Measurements from ENCODE around the gene COPB2.

The COPB2 gene

DNA sequence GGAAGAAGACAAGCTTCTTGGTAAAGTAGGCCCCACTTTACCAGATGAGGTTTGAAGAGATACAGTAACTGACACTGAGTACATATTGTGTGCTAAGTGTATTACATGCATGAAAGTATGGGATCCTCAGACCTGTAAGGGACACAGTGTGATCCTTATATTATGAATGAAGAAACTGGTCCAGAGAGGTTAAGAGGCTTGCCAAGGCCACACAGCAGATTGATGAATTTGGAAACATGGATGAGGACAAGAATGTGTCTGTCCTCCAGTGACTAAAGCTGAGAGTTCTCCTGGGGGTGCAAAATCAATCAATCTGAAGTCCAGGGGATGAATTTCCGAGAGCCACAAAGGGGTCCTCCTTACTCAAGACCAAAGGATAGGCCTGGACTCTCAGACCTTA is 77.0 kb downstream of the COPB2 start:
- TF ChIP-seq ZFX (IDR thresholded peaks at IDR 0.05; ENCODE audit: borderline replicate concordance): no peak
- TF ChIP-seq, protein P1, sequence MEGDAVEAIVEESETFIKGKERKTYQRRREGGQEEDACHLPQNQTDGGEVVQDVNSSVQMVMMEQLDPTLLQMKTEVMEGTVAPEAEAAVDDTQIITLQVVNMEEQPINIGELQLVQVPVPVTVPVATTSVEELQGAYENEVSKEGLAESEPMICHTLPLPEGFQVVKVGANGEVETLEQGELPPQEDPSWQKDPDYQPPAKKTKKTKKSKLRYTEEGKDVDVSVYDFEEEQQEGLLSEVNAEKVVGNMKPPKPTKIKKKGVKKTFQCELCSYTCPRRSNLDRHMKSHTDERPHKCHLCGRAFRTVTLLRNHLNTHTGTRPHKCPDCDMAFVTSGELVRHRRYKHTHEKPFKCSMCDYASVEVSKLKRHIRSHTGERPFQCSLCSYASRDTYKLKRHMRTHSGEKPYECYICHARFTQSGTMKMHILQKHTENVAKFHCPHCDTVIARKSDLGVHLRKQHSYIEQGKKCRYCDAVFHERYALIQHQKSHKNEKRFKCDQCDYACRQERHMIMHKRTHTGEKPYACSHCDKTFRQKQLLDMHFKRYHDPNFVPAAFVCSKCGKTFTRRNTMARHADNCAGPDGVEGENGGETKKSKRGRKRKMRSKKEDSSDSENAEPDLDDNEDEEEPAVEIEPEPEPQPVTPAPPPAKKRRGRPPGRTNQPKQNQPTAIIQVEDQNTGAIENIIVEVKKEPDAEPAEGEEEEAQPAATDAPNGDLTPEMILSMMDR (IDR thresholded peaks at IDR 0.05): no peak
- no peak overlapping the region for H3K27ac ChIP-seq

DNA sequence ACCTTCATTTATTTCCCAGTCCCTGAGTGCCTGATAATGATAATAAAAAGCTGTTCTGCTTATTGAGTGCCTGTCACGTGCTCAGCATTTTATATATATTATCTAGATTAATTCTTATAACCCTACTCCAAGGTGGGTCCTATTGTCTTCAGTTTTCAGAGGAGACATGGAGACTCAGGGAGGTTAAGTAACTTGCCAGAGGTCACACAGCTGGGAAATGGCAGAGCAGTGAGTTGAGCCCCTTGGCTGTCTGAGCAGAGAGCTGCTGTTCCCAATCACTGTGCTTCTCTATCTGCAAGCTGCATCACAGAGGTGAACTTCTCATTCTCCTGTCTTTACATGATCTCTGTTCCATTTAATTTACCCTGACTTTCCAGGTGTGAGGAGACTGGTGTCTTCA is 77.9 kb downstream of the COPB2 start:
- TF ChIP-seq ZFX (IDR thresholded peaks at IDR 0.05; ENCODE audit: borderline replicate concordance): no peak
- TF ChIP-seq, protein P1 (IDR thresholded peaks at IDR 0.05): no peak
- no peak overlapping the region for H3K27ac ChIP-seq

DNA sequence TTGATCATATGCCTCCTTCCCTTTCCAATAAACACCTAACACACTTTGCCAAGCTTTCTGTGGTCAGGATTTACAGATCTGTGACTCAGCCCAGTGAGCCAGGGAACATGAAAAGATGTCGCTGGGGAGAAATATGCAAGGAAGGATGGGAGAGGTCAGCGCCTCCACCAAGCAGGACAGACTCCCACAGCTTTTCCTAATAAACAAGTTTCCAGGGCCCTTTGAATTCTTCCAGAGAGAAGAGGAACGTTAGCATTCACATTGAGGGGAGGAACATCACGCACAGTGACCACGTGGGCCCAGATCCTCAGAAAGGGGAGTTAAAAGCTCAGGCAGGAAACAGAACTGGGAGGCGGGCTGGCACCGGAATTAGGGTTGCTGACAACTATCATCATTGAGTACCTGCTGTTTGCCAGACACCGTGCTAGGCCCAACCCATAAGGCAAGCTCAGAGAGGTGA is 78.9 kb downstream of the COPB2 start:
- H3K27ac ChIP-seq: no peak overlapping the region
- TF ChIP-seq ZFX (IDR thresholded peaks at IDR 0.05; ENCODE audit: borderline replicate concordance): no peak
- TF ChIP-seq, protein P1 (IDR thresholded peaks at IDR 0.05): no peak

DNA sequence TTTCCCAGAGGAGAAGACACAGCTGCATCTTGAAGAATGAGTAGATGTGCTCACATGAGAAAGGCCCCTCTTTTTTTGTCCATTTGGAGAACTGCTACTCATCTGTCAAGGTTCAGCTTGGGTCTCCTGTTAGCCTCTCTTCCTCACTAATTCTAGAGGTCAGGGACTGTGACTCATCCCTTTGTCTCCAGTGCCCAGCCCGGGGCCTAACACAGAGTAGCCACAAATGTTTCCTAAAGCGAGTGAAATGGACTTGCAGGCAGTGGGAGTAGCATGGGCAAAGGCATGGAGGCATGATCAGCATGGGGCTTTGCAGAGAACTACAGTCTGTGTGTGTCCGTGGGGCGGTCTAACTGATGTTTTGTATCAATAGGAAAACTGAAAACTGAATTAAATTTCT is 79.6 kb downstream of the COPB2 start:
- no peak overlapping the region for H3K27ac ChIP-seq
- TF ChIP-seq, protein P1 (IDR thresholded peaks at IDR 0.05): no peak
- TF ChIP-seq ZFX (IDR thresholded peaks at IDR 0.05; ENCODE audit: borderline replicate concordance): no peak

DNA sequence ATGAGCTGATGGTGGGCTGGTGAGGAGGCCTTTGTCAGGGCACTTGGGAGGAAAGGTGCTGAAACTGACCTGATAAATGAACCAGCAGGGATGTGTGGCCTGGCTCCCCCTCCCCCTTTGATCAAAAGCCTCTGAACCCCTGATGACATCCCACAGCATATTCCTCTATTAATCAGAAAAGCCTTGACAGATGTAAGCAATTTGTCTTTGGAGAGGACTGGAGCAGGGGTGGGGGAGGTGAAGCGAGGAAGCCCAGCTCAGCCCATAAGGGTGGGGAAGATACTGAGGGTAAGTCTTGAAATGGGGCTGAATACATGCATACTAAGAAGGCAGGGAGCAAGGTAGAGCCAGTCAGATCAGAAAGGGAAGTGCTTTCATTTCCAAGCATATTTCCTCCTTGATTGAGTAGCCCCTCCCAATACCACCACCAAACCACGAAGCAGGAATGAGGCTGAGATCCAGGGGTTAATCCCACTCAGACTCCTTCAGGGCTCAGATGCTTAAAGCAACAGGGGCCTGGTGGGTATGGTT is 80.3 kb downstream of the COPB2 start:
- TF ChIP-seq, protein P1 (IDR thresholded peaks at IDR 0.05): no peak
- TF ChIP-seq ZFX (IDR thresholded peaks at IDR 0.05; ENCODE audit: borderline replicate concordance): no peak
- H3K27ac ChIP-seq: no peak overlapping the region

DNA sequence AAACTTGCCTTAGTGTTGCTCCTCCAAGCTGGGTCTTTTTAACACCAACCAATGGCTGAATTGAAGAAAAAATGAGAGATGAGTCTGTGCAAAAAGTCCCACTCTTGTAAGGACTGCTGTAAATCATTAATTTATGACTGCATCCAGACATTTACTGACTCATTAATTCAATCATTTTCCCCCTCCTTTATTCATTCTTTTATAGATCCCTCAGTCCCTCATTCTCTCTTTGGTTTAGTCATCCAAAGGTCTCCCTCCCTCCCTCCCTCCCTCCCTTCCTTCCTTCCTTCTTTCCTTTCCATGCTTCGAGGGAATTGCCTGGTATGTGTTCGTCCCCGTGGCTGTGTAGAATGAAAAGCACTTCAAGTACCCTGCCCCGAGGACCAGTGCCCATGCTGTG is 80.9 kb downstream of the COPB2 start:
- TF ChIP-seq ZFX (IDR thresholded peaks at IDR 0.05; ENCODE audit: borderline replicate concordance): no peak
- TF ChIP-seq, protein P1 (IDR thresholded peaks at IDR 0.05): no peak
- H3K27ac ChIP-seq: no peak overlapping the region

DNA sequence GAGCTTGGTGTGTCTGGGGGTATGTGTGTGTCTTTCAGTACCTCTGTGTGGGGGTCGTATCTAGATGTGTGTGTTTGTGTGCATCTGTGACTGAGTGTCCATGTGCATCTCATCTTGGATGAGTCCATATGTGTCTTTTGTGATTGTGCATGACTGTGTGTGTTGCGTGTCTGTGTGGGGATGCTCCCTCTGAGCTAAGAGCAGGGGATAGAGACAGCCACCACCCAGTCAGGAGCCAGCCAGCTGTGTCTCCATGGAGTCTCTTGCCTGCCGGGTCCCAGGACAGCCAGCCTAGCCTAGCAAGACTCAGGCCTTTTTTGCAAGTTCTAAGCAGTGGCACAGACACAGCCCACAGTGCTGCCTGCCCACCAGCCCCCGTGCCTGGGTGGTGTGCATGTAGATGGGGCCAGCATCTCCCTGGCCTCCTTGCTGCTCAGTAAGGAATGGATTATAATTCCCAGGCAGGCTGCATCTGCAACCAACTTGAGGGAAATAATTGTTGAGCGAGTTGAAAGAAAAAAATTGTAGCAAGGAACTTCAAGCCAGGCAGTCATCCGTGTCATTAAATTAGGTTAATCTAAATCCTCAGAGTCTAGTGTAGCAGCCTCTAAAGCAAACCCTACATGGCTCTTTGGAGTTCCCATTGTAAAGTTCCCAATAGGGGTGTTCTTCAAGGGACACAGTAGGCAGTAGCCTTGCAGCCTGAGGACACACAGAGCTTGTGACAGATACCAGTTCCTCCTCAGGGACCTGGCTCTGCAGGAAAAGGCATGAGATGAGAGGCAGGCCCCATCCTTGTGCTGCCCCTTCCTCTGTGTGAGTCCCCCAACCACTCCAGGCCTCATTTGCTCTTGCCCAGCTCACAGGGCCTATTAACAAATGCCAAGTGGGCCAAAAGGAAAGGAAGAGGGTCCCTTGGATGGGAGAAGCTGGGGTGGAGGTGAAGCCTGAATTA is 81.6 kb downstream of the COPB2 start:
- TF ChIP-seq, protein P1 (IDR thresholded peaks at IDR 0.05): no peak
- no peak for TF ChIP-seq ZFX (IDR thresholded peaks at IDR 0.05; ENCODE audit: borderline replicate concordance)
- no peak overlapping the region for H3K27ac ChIP-seq
